ENCODE results near the gene SLC4A4. TPM values are rescaled to one million over a fixed set of nuclear protein-coding genes. Genes with fewer than 3 reads are reported as not detected.

The SLC4A4 gene
- total and polyA plus RNA-seq, 8 donors, result 17.0 to 55.9 (median 46.0) TPM

GRCh38 chr4:71453531-71453930 lies 114.7 kb downstream of the SLC4A4 start:
- H3K27me3 ChIP-seq, result no peaks in the 10 kb centered on the region
- H3K9me3 ChIP-seq, result no peaks in the 10 kb centered on the region
- H3K4me1 ChIP-seq, result no peaks in the 10 kb centered on the region
- no peak overlapping the region for H3K4me3 ChIP-seq
- intact Hi-C loops (cut with DNase I), result no loop called here
- DNase-seq (peak in 1 of 4 donors; percentile 21), ATAC-seq (no peak)
- H3K27ac ChIP-seq, result no peak overlapping the region
- H3K36me3 ChIP-seq, result no peaks in the 10 kb centered on the region
- no peak for TF ChIP-seq CTCF (IDR thresholded peaks at IDR 0.05)

GRCh38 chr4:71456841-71457240 lies 118.0 kb downstream of the SLC4A4 start:
- H3K9me3 ChIP-seq, result no peaks in the 10 kb centered on the region
- no peak overlapping the region for H3K4me3 ChIP-seq
- no peaks in the 10 kb centered on the region for H3K4me1 ChIP-seq
- no peak for TF ChIP-seq CTCF (IDR thresholded peaks at IDR 0.05)
- H3K36me3 ChIP-seq, result no peaks in the 10 kb centered on the region
- ATAC-seq, result no peak
- no peak overlapping the region for H3K27ac ChIP-seq
- intact Hi-C loops (cut with DNase I), result no loop called here
- H3K27me3 ChIP-seq, result no peaks in the 10 kb centered on the region
- DNase-seq, result no peak

GRCh38 chr4:71460371-71460770 lies 121.6 kb downstream of the SLC4A4 start:
- Histone ChIP-seq H3K4me3 (no peak overlapping the region), H3K36me3 (no peaks in the 10 kb centered on the region), H3K9me3 (no peaks in the 10 kb centered on the region), H3K4me1 (no peaks in the 10 kb centered on the region), H3K27me3 (no peaks in the 10 kb centered on the region), H3K27ac (no peak overlapping the region)
- no peak for TF ChIP-seq CTCF (IDR thresholded peaks at IDR 0.05)
- ATAC-seq, result no peak
- intact Hi-C loops (cut with DNase I), result no loop called here
- no peak for DNase-seq

GRCh38 chr4:71461422-71461821 lies 122.6 kb downstream of the SLC4A4 start:
- DNase-seq (no peak), ATAC-seq (no peak)
- no peaks in the 10 kb centered on the region for H3K4me1 ChIP-seq
- no peak for TF ChIP-seq CTCF (IDR thresholded peaks at IDR 0.05)
- no peaks in the 10 kb centered on the region for H3K36me3 ChIP-seq
- H3K9me3 ChIP-seq, result no peaks in the 10 kb centered on the region
- no peak overlapping the region for H3K4me3 ChIP-seq
- H3K27me3 ChIP-seq, result no peaks in the 10 kb centered on the region
- H3K27ac ChIP-seq, result no peak overlapping the region
- intact Hi-C loops (cut with DNase I), result no loop called here

GRCh38 chr4:71466775-71467174 lies 128.0 kb downstream of the SLC4A4 start:
- ATAC-seq (no peak), DNase-seq (no peak)
- Histone ChIP-seq H3K9me3 (no peaks in the 10 kb centered on the region), H3K27ac (no peak overlapping the region), H3K27me3 (no peaks in the 10 kb centered on the region), H3K36me3 (no peaks in the 10 kb centered on the region), H3K4me3 (no peak overlapping the region), H3K4me1 (no peaks in the 10 kb centered on the region)
- intact Hi-C loops (cut with DNase I), result no loop called here
- TF ChIP-seq CTCF (IDR thresholded peaks at IDR 0.05), result no peak

Measured in left lung (tissue), 10 donors.